Measurements from ENCODE around the gene LAMC3. TPM values are rescaled to one million over a fixed set of nuclear protein-coding genes. Genes with fewer than 3 reads are reported as not detected.

Gene LAMC3
- total RNA-seq, 1 donor from 2014 or later = 1.0 TPM

GRCh38 chr9:131020862-131021261 lies 11.9 kb downstream of the LAMC3 start:
- H3K9me3 Mint-ChIP-seq (ENCODE audit: unreplicated experiment) = peaks cover 4% of the 10 kb centered on the region
- H3K27me3 Mint-ChIP-seq (ENCODE audit: unreplicated experiment) = peaks cover 41% of the 10 kb centered on the region

GRCh38 chr9:131021785-131022184 lies 12.8 kb downstream of the LAMC3 start:
- Mint-ChIP-seq H3K4me3 (ENCODE audit: unreplicated experiment) (no peak overlapping the region), H3K9me3 (ENCODE audit: unreplicated experiment) (peaks cover 4% of the 10 kb centered on the region), H3K4me1 (ENCODE audit: unreplicated experiment) (peaks cover 2% of the 10 kb centered on the region), H3K27ac (ENCODE audit: unreplicated experiment) (no peak overlapping the region), H3K36me3 (ENCODE audit: unreplicated experiment) (no peaks in the 10 kb centered on the region), H3K27me3 (ENCODE audit: unreplicated experiment) (peaks cover 33% of the 10 kb centered on the region)
- no peak for TF ChIP-seq CTCF (IDR thresholded peaks at IDR 0.05)
- no peak for DNase-seq (ENCODE audit: extremely low spot score, unreplicated experiment)

More at GRCh38 chr9:131020862-131021261, 11.9 kb downstream of the LAMC3 start:
- Mint-ChIP-seq H3K4me1 (ENCODE audit: unreplicated experiment) (peaks cover 2% of the 10 kb centered on the region), H3K27ac (ENCODE audit: unreplicated experiment) (no peak overlapping the region), H3K36me3 (ENCODE audit: unreplicated experiment) (no peaks in the 10 kb centered on the region), H3K4me3 (ENCODE audit: unreplicated experiment) (no peak overlapping the region)
- TF ChIP-seq CTCF (IDR thresholded peaks at IDR 0.05) = no peak
- DNase-seq (ENCODE audit: extremely low spot score, unreplicated experiment) = no peak

- TF ChIP-seq CTCF (IDR thresholded peaks at IDR 0.05) = no peak
- H3K36me3 Mint-ChIP-seq (ENCODE audit: unreplicated experiment) = no peaks in the 10 kb centered on the region
- no peak overlapping the region for H3K27ac Mint-ChIP-seq (ENCODE audit: unreplicated experiment)
- DNase-seq (ENCODE audit: extremely low spot score, unreplicated experiment) = no peak
- H3K27me3 Mint-ChIP-seq (ENCODE audit: unreplicated experiment) = peaks cover 35% of the 10 kb centered on the region
- no peak overlapping the region for H3K4me3 Mint-ChIP-seq (ENCODE audit: unreplicated experiment)
- H3K9me3 Mint-ChIP-seq (ENCODE audit: unreplicated experiment) = peaks cover 4% of the 10 kb centered on the region
- H3K4me1 Mint-ChIP-seq (ENCODE audit: unreplicated experiment) = no peaks in the 10 kb centered on the region
Observed at GRCh38 chr9:131024978-131025868, 16.2 kb downstream of the LAMC3 start.

- Mint-ChIP-seq H3K4me3 (ENCODE audit: unreplicated experiment) (no peak overlapping the region), H3K9me3 (ENCODE audit: unreplicated experiment) (no peaks in the 10 kb centered on the region), H3K4me1 (ENCODE audit: unreplicated experiment) (no peaks in the 10 kb centered on the region), H3K27me3 (ENCODE audit: unreplicated experiment) (peaks cover 38% of the 10 kb centered on the region), H3K36me3 (ENCODE audit: unreplicated experiment) (no peaks in the 10 kb centered on the region), H3K27ac (ENCODE audit: unreplicated experiment) (no peak overlapping the region)
- no peak for DNase-seq (ENCODE audit: extremely low spot score, unreplicated experiment)
- no peak for TF ChIP-seq CTCF (IDR thresholded peaks at IDR 0.05)
Observed at GRCh38 chr9:131025953-131026858, 17.2 kb downstream of the LAMC3 start.
